T-helper 1 cell treated with Interleukin-12 subunit alpha and Interleukin-12 subunit beta and Interleukin-4 antibody, amounts not matched to agents 30 μg/mL and 1 μg/mL, for 36 hours (primary cell): Measurements from ENCODE around the gene TPCN1.

Source experiments
- H3K27ac Mint-ChIP-seq: one replicate; pipeline ENCODE4 v1.8.0; 2021; ENCODE audit warnings: mild to moderate bottlenecking, mixed read lengths
- H3K27me3 Mint-ChIP-seq: one replicate; pipeline ENCODE4 v1.8.0; 2021; ENCODE audit warnings: low read depth, mixed read lengths
- H3K36me3 Mint-ChIP-seq: one replicate; pipeline ENCODE4 v1.8.0; 2021; ENCODE audit warnings: low read depth, mixed read lengths
- H3K4me1 Mint-ChIP-seq: one replicate; pipeline ENCODE4 v1.8.0; 2021; ENCODE audit warnings: low read depth, mixed read lengths
- H3K4me3 Mint-ChIP-seq: one replicate; pipeline ENCODE4 v1.8.0; 2021; ENCODE audit warnings: mild to moderate bottlenecking, moderate library complexity, mixed read lengths
- H3K9me3 Mint-ChIP-seq: one replicate; pipeline ENCODE4 v1.8.0; 2021; ENCODE audit warnings: mixed read lengths

The TPCN1 gene

DNA sequence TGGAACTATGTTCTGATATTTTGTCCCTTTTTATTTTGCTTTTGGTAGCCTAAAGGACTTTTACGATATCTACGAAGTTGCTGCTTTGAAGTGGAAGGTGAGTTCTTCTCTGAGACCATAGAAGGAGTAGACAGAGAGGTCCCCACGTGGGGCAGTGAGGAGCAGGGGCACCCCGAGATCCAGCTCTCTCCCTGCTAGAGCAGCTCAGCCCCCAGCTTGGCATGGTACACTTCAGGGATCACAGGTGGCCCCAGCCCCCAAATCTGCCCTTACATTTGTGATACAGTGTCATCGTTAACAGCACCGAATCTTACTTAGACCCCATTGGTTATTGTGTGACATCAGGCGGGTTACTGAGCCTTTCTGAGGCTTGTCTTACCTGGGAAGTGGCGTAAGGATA lies 56.9 kb downstream of the TPCN1 start:
- no peaks in the 10 kb centered on the region for H3K9me3 Mint-ChIP-seq
- H3K4me3 Mint-ChIP-seq = no peak overlapping the region
- H3K4me1 Mint-ChIP-seq = peaks cover 11% of the 10 kb centered on the region
- H3K27me3 Mint-ChIP-seq = no peaks in the 10 kb centered on the region
- H3K27ac Mint-ChIP-seq = no peak overlapping the region
- H3K36me3 Mint-ChIP-seq = peaks cover 23% of the 10 kb centered on the region

DNA sequence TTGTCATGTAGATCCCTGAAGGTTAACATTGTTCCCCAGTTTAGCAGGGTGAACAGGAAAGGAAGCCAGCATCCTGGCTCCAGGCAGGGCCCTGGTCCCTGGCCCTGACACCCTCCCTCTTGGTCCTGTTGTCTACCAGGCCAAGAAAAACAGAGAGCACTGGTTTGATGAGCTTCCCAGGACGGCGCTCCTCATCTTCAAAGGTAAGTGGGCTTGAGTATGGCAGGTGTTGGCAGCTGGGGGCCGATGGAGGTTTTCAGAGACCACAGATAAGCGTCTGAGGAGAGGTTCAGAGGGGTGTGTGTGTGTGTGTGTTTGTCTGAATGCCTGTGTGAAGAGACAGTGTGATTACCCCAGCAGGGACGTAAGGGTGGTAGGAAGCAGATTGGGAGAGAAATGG lies 57.4 kb downstream of the TPCN1 start:
- Mint-ChIP-seq H3K27me3 (no peaks in the 10 kb centered on the region), H3K4me3 (no peak overlapping the region), H3K9me3 (no peaks in the 10 kb centered on the region), H3K27ac (no peak overlapping the region), H3K4me1 (peaks cover 11% of the 10 kb centered on the region), H3K36me3 (peaks cover 21% of the 10 kb centered on the region)

DNA sequence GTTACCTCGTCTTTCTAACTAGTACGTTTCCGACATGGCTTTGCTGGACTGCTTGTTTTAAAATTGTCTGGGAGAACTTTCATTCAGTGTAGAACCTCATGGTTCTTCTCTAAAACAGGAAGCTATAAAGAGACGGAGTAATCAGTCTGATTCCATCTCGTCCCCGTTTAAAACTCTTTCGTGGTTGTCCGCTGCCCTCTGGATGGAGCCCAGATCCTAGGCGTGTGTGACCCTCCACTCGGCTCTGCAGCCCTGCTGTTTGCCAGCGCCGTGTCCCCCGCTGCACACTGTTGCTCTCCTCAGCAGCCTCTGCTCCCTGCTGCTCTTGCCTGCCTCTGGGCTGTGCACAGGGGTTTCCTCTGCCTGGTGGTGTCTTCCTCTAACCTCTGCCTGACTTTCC lies 63.5 kb downstream of the TPCN1 start:
- Mint-ChIP-seq H3K4me3 (no peak overlapping the region), H3K4me1 (peaks cover 4% of the 10 kb centered on the region), H3K9me3 (no peaks in the 10 kb centered on the region), H3K36me3 (peaks cover 13% of the 10 kb centered on the region), H3K27me3 (no peaks in the 10 kb centered on the region), H3K27ac (no peak overlapping the region)

DNA sequence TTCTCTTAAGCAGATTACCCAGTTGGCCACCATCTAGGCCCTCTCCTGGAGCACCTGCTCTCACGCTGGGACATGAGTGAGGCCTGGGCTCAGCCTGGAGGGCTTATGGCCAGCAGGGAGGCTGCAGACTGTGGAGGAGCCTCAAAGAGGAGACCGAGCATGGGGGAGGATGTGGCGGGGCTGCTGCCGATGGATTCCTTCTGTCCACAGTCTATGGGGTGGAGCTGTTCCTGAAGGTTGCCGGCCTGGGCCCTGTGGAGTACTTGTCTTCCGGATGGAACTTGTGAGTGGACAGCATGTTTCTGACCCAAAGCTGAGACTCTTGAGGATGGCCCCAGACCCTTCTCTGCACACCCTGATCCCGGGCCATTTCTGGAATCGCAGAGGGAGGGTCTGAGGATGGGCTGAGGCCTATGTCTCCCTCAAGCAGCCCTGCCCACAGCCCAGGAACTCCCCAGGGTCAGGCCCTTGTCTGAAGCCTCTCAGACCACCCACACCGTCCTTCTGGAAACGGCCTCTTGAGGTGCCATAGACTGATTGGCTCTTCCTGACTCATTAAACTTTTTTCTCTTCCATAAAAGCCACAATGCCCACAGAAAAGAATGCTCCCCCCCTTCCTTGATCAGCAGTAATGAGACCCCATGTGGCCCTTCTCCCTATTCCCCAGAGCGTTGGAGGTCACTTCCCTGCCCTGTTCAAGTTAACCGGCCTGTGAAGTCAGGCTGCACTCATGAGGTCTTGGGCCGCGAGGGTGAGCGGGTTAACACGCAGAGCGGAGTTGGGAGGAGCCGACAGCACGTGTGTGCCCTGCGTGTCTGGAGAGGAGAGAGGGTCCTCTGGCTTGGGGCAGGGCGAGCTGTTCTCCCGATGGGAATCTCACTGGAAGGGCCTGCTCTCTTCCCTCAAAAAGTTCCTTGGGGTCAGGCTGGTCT lies 64.7 kb downstream of the TPCN1 start:
- no peaks in the 10 kb centered on the region for H3K9me3 Mint-ChIP-seq
- H3K4me3 Mint-ChIP-seq = no peak overlapping the region
- peaks cover 11% of the 10 kb centered on the region for H3K36me3 Mint-ChIP-seq
- no peaks in the 10 kb centered on the region for H3K27me3 Mint-ChIP-seq
- no peak overlapping the region for H3K27ac Mint-ChIP-seq
- H3K4me1 Mint-ChIP-seq = no peaks in the 10 kb centered on the region

DNA sequence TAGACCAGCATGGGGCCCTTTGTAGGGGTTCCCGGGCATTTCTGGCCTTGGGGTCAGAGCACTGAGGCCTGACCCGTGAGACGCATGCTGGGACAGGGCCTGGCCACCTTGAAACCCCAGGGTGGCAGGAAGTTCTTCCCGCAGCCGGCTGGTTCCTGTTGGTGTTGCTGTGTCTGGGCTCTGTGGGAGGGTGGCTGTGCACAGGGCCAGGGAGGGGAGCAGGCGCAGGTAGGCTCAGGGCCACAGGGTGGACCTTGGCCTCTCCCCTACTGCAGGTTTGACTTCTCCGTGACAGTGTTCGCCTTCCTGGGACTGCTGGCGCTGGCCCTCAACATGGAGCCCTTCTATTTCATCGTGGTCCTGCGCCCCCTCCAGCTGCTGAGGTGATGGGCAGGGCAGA lies 65.4 kb downstream of the TPCN1 start:
- H3K4me3 Mint-ChIP-seq = no peak overlapping the region
- H3K36me3 Mint-ChIP-seq = peaks cover 17% of the 10 kb centered on the region
- H3K27me3 Mint-ChIP-seq = no peaks in the 10 kb centered on the region
- H3K9me3 Mint-ChIP-seq = no peaks in the 10 kb centered on the region
- H3K4me1 Mint-ChIP-seq = no peaks in the 10 kb centered on the region
- H3K27ac Mint-ChIP-seq = no peak overlapping the region

DNA sequence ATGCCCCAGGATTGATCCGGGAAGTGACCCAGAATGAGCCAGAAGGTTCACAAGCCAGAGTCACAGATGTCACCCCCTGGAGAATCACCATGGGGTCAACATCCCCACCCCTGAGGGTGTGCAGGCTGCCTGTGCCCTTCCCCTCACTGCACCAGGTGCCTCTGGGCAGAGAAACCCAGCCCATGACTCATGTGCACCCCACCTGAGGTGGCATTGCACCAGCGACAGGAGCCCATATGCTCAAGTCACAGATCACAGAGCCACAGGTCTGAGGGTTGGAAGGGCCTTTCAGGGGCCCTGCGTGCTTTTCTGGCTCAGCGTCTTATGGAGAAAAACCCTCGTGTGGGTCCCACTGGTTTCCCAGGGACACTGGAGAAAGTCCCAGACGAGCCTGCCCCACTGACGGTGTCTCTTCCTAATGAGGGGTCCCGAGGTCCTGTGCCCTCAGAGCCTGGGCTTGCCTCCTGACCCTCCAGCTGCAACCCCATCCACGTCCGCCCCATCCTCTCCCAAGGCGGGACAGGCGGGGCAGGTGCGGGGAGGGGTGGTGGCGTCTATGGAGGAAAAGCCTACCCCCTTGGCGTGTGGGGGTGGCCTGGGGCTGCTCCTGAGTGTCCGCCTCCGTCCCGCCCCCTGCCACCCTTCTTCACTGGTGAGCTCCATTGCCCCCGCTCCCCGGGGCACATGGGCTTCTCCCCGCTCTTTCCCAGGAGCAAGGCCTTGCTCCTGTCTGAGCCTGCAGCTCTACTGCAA lies 66.1 kb downstream of the TPCN1 start:
- H3K36me3 Mint-ChIP-seq = peaks cover 21% of the 10 kb centered on the region
- no peaks in the 10 kb centered on the region for H3K4me1 Mint-ChIP-seq
- no peak overlapping the region for H3K4me3 Mint-ChIP-seq
- no peak overlapping the region for H3K27ac Mint-ChIP-seq
- H3K27me3 Mint-ChIP-seq = no peaks in the 10 kb centered on the region
- no peaks in the 10 kb centered on the region for H3K9me3 Mint-ChIP-seq

DNA sequence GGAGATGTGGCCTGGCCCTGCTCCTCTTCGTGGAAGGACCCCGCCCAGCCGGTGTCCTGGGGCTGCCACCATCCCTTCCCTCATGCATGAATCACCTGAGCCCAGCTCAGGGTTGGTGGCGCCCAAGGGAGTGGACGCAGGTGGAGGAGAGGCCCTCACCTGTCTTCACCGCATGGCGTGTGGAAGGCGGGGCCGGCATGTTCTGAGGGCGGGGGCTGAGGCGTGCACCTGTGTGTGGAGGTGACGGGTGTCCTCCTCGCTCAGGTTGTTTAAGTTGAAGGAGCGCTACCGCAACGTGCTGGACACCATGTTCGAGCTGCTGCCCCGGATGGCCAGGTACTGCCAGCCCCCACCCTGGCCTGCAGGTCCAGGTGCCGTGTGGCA lies 66.6 kb downstream of the TPCN1 start:
- no peaks in the 10 kb centered on the region for H3K4me1 Mint-ChIP-seq

DNA sequence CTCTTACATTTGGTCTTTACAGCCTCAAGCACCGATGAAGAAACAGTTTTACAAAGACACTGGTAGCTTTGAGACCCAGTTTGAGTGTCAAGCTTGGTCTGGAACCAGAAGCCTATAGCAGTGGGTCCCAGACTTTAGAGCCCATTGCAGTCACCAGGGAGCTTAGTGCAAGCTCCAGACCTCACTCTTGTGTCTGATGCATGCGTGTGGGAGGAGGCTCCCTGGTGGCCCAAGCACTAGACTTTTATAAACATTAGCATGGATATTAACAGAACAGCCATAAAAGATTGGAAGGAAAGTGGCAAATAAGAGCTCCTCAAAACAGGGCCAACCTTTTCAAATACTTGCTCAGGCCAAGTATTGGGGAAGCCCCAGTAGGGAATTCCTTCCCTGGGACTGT lies 68.1 kb downstream of the TPCN1 start:
- Mint-ChIP-seq H3K27me3 (no peaks in the 10 kb centered on the region), H3K27ac (no peak overlapping the region), H3K9me3 (no peaks in the 10 kb centered on the region), H3K36me3 (peaks cover 22% of the 10 kb centered on the region), H3K4me3 (no peak overlapping the region), H3K4me1 (no peaks in the 10 kb centered on the region)

More for the DNA sequence above, 66.6 kb downstream of the TPCN1 start:
- no peaks in the 10 kb centered on the region for H3K27me3 Mint-ChIP-seq
- H3K36me3 Mint-ChIP-seq = peaks cover 21% of the 10 kb centered on the region
- no peak overlapping the region for H3K27ac Mint-ChIP-seq
- no peak overlapping the region for H3K4me3 Mint-ChIP-seq
- H3K9me3 Mint-ChIP-seq = no peaks in the 10 kb centered on the region

DNA sequence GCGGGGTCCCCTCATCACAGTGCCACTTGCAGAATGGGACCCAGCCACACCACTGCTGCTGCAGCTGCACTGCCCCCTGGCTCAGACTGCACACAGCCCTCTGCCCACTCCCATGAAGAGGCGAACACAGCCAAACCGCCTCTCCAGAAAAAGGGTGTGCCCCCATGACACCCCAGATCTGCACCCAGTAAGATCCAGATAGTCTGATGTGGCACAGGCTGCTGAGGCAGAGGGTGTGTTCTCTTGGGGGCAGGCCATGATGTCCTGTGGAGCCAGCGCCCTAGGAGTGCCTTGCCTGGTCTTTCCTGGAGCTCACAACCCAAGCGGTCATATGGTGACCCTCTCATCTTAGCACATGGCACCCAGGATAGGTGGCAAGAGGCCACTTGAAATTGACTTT lies 69.2 kb downstream of the TPCN1 start:
- Mint-ChIP-seq H3K27me3 (no peaks in the 10 kb centered on the region), H3K36me3 (peaks cover 17% of the 10 kb centered on the region), H3K27ac (no peak overlapping the region), H3K9me3 (no peaks in the 10 kb centered on the region), H3K4me1 (no peaks in the 10 kb centered on the region), H3K4me3 (no peak overlapping the region)

DNA sequence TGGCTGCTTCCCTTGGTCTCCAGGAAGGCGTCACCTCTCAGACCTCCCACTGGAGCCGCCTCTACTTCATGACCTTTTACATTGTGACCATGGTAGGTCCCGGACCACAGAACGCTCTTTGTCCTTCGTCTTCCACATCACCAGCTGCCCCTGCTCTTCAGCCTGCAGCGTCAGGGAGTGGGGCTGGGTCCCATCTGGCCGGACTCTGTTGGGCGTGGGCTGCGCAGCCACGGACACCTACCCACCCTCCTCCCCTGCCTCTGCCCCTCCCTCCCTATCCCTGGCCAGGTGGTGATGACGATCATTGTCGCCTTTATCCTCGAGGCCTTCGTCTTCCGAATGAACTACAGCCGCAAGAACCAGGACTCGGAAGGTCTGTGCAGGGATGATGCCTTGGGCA lies 70.3 kb downstream of the TPCN1 start:
- peaks cover 17% of the 10 kb centered on the region for H3K36me3 Mint-ChIP-seq
- no peak overlapping the region for H3K4me3 Mint-ChIP-seq
- H3K27ac Mint-ChIP-seq = no peak overlapping the region

DNA sequence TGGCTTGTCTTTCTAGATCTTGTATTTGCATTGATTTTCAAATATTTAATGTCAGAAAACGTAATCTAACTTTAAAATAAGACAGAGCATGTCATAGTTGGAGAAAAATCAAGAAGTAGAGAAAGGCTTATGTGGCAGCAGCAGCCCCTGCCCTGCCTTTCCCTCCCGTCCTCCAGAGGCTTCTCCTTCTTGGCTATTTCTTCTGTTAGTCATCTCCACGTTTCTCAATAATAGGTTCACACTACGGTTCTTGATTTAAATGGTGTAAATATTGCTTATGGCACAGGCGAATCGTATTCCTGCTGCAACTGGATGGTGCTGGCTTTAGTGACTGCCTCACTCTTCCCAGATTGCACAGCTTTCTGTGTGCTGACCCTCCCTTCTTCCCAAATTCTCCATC lies 70.8 kb downstream of the TPCN1 start:
- H3K27ac Mint-ChIP-seq = peak overlapping the region; percentile 24

More for the DNA sequence above, 70.3 kb downstream of the TPCN1 start:
- no peaks in the 10 kb centered on the region for H3K4me1 Mint-ChIP-seq
- H3K27me3 Mint-ChIP-seq = no peaks in the 10 kb centered on the region
- no peaks in the 10 kb centered on the region for H3K9me3 Mint-ChIP-seq

DNA sequence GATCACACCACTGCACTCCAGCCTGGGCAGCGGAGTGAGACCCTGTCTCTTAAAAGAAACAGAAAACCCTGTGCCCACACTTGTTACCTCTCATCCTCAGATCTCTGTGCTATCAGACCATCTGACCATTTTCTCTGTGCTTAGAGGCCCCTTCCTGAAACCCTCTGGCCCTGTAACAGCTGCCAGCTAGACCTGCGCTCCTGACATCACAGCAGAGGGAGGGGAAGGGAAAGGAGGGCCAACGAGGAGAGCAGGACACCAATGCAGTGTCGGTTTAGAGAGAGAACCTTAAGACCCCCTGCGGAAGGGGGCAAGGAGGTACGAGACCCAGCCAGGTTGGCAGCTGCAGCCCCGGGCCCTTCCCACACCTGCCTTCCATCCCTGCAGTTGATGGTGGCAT lies 71.3 kb downstream of the TPCN1 start:
- H3K9me3 Mint-ChIP-seq = no peaks in the 10 kb centered on the region
- H3K27ac Mint-ChIP-seq = no peak overlapping the region
- H3K36me3 Mint-ChIP-seq = peaks cover 15% of the 10 kb centered on the region
- H3K27me3 Mint-ChIP-seq = no peaks in the 10 kb centered on the region
- no peak overlapping the region for H3K4me3 Mint-ChIP-seq
- no peaks in the 10 kb centered on the region for H3K4me1 Mint-ChIP-seq

More for the DNA sequence above, 70.8 kb downstream of the TPCN1 start:
- no peaks in the 10 kb centered on the region for H3K27me3 Mint-ChIP-seq
- H3K4me3 Mint-ChIP-seq = no peak overlapping the region
- no peaks in the 10 kb centered on the region for H3K9me3 Mint-ChIP-seq
- peaks cover 15% of the 10 kb centered on the region for H3K36me3 Mint-ChIP-seq
- no peaks in the 10 kb centered on the region for H3K4me1 Mint-ChIP-seq

DNA sequence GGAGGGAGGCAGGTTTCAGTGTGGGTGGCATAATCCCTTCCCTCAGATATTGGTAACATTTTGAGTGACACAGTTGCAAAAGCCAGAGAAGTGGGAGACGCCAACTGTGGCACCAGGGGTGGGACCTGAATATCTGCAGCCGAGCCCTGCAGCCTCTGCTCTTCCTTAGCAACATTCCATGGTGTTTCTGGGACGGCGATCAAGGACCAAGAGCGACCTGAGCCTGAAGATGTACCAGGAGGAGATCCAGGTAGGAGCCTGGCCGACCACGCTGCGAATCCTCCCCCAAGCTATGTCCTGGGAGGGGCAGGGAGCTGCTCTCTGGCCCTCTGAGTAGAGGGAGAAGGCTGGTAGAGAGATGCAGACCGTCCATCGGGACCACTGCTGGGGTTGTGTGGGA lies 71.8 kb downstream of the TPCN1 start:
- peaks cover 15% of the 10 kb centered on the region for H3K36me3 Mint-ChIP-seq
- no peak overlapping the region for H3K27ac Mint-ChIP-seq
- H3K9me3 Mint-ChIP-seq = no peaks in the 10 kb centered on the region
- H3K27me3 Mint-ChIP-seq = no peaks in the 10 kb centered on the region
- no peak overlapping the region for H3K4me3 Mint-ChIP-seq
- H3K4me1 Mint-ChIP-seq = no peaks in the 10 kb centered on the region

DNA sequence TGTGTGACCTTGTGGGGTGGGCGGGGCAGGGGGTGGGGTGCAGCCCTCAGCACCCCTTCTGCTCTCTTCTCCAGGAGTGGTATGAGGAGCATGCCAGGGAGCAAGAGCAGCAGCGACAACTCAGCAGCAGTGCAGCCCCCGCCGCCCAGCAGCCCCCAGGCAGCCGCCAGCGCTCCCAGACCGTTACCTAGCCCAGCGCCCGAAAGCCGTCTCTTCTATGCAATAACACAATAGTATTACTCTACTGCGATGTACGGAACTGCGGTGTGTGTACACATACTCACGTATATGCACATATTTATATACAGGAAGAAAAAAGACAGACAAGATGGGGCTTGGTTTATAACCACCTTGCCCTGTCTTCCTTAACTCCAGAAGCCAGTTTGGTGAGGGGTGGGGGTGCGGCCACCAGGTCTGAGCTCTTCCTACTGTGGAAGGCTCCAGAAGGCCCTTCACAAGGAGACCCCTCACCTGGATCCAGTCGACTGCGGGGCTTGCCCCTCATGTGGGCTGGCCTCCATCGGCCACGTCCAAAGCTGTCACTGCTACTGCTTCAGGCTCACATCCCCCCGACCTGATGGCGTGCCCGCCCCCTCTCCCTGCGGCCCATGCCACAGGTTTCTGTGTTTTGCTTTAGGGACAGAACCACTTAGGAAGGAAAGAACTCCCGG lies 74.8 kb downstream of the TPCN1 start:
- H3K27ac Mint-ChIP-seq = no peak overlapping the region
- H3K27me3 Mint-ChIP-seq = no peaks in the 10 kb centered on the region
- no peak overlapping the region for H3K4me3 Mint-ChIP-seq
- peaks cover 17% of the 10 kb centered on the region for H3K36me3 Mint-ChIP-seq
- H3K9me3 Mint-ChIP-seq = no peaks in the 10 kb centered on the region
- no peaks in the 10 kb centered on the region for H3K4me1 Mint-ChIP-seq
